ENCODE data around the gene SLC35F2.

- no peak for TF ChIP-seq POLR2AphosphoS5 (IDR thresholded peaks at IDR 0.05)
- TF ChIP-seq CTCF (IDR thresholded peaks at IDR 0.05), result no peak
- TF ChIP-seq POLR2A (IDR thresholded peaks at IDR 0.05), result no peak
These were observed 40.1 kb downstream of the SLC35F2 start for GRCh38 chr11:107818491-107818890.

All from breast epithelium (tissue), 3 donors.